Fibroblast of the conjunctiva (primary cell): Measurements from ENCODE around the gene SORL1.
"Not testable (repeated sequence)": the region's sequence is repeated elsewhere in the genome, so short reads cannot be mapped to it uniquely, and the experiment has no call there.

Experiments
- DNase-seq: peaks from one replicate; pipeline ENCODE4 v3.0.0-alpha.2; 2010; ENCODE audit warnings: low read depth

Gene SORL1

GRCh38 chr11:121563900-121564822, 112.0 kb downstream of the SORL1 start:
- no peak for DNase-seq

- DNase-seq: no peak
Observed at GRCh38 chr11:121564948-121565684, 113.0 kb downstream of the SORL1 start.

GRCh38 chr11:121566279-121567168, 114.4 kb downstream of the SORL1 start:
- no peak for DNase-seq

GRCh38 chr11:121567995-121568394, 115.9 kb downstream of the SORL1 start:
- no peak for DNase-seq

GRCh38 chr11:121569332-121570299, 117.5 kb downstream of the SORL1 start:
- DNase-seq: not testable (repeated sequence)

- no peak for DNase-seq
Observed at GRCh38 chr11:121570453-121570852, 118.3 kb downstream of the SORL1 start.

- no peak for DNase-seq
Observed at GRCh38 chr11:121571506-121571905, 119.4 kb downstream of the SORL1 start.

GRCh38 chr11:121572571-121573059, 120.5 kb downstream of the SORL1 start:
- DNase-seq: no peak

GRCh38 chr11:121574801-121575200, 122.7 kb downstream of the SORL1 start:
- DNase-seq: no peak

GRCh38 chr11:121575250-121575962, 123.3 kb downstream of the SORL1 start:
- DNase-seq: no peak

- DNase-seq: no peak
Observed at GRCh38 chr11:121575963-121576290, 123.8 kb downstream of the SORL1 start.

GRCh38 chr11:121576531-121576930, 124.4 kb downstream of the SORL1 start:
- DNase-seq: no peak

GRCh38 chr11:121577106-121577848, 125.2 kb downstream of the SORL1 start:
- DNase-seq: no peak

- DNase-seq: no peak
Observed at GRCh38 chr11:121578251-121578976, 126.3 kb downstream of the SORL1 start.

GRCh38 chr11:121580154-121580553, 128.0 kb downstream of the SORL1 start:
- no peak for DNase-seq

- no peak for DNase-seq
Observed at GRCh38 chr11:121581607-121582006, 129.5 kb downstream of the SORL1 start.

GRCh38 chr11:121582296-121582695, 130.2 kb downstream of the SORL1 start:
- no peak for DNase-seq

GRCh38 chr11:121583825-121584224, 131.7 kb downstream of the SORL1 start:
- no peak for DNase-seq

GRCh38 chr11:121586750-121587149, 134.6 kb downstream of the SORL1 start:
- DNase-seq: no peak
